ENCODE results near the gene TRIM33. TPM values are rescaled to one million over a fixed set of nuclear protein-coding genes. Genes with fewer than 3 reads are reported as not detected.
A peak's percentile ranks its signal among the peaks of the same experiment; 100 is the strongest.

TRIM33 gene
- total and polyA plus RNA-seq, 2 of the 13 experiments (the other 11 are each of a cell fraction or from before 2014, with no cell fraction given) = 35.5 to 42.2 TPM

DNA sequence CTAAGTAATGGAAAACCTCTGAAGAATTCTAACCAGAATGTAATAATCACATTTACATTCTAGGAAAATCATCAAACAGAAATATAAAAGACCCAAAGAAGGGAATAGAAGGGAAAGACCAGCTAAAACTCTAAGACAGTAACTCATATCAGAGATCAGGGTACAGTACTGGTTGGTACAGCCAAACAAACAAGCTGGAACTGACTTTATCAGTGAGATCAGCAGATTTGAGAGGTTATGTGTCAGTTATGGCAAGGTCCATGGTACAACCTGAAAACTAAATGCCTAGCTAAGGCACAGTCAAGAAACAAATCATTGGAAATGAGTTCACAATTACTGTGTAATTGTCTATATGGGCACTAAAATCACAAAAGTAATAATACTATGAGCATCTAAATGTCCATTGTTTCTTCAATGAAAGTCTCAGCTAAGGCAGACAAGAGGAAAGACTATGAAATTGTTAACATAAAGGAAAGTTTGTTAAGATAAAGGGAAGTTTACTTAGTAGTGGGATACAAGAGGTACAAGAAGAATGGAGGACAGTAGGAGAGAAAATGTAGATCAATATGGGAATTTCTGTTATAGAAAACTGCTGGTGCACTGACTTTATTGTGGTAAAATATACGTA is 75.8 kb downstream of the TRIM33 start (continued):
- no peak for TF ChIP-seq ZNF138 (CRISPR knock-in tag; IDR thresholded peaks at IDR 0.05; ENCODE audit: low read depth)
- peak; percentile 44; the same call in 1 of the 2 replicates for TF ChIP-seq MED1 (CRISPR knock-in tag; IDR thresholded peaks at IDR 0.05)
- TF ChIP-seq GATA4 (IDR thresholded peaks at IDR 0.05; ENCODE audit: borderline replicate concordance, low read depth) = 0 out of 2 replicates have a peak, but pooled peaks have one; percentile 46
- no peak for TF ChIP-seq SNRNP70 (IDR thresholded peaks at IDR 0.05; ENCODE audit: low read depth, low read length)
- no peak for TF ChIP-seq ZNF549 (CRISPR knock-in tag; IDR thresholded peaks at IDR 0.05)
- no peak for TF ChIP-seq ZNF713 (CRISPR knock-in tag; IDR thresholded peaks at IDR 0.05)
- peak; percentile 62; the same call in 1 of the 2 replicates for TF ChIP-seq ZNF709 (CRISPR knock-in tag; IDR thresholded peaks at IDR 0.05)
- no peak for TF ChIP-seq SNAI1 (CRISPR knock-in tag; IDR thresholded peaks at IDR 0.05; ENCODE audit: borderline replicate concordance)
- TF ChIP-seq HDAC1 (CRISPR knock-in tag; IDR thresholded peaks at IDR 0.05) = no peak
- TF ChIP-seq ZNF768 (CRISPR knock-in tag; IDR thresholded peaks at IDR 0.05) = no peak
- TF ChIP-seq, protein P1, sequence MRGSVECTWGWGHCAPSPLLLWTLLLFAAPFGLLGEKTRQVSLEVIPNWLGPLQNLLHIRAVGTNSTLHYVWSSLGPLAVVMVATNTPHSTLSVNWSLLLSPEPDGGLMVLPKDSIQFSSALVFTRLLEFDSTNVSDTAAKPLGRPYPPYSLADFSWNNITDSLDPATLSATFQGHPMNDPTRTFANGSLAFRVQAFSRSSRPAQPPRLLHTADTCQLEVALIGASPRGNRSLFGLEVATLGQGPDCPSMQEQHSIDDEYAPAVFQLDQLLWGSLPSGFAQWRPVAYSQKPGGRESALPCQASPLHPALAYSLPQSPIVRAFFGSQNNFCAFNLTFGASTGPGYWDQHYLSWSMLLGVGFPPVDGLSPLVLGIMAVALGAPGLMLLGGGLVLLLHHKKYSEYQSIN (CRISPR knock-in tag; IDR thresholded peaks at IDR 0.05; ENCODE audit: borderline replicate concordance) = no peak
- peak; percentile 35; the same call in 1 of the 2 replicates for TF ChIP-seq RXRB (CRISPR knock-in tag; IDR thresholded peaks at IDR 0.05; ENCODE audit: borderline replicate concordance)
- TF ChIP-seq RNF2 (conservative IDR thresholded peaks at IDR 0.05; ENCODE audit: low read depth) = no peak
- TF ChIP-seq DMAP1 (CRISPR knock-in tag; IDR thresholded peaks at IDR 0.05) = no peak
- TF ChIP-seq ZNF530 (CRISPR knock-in tag; IDR thresholded peaks at IDR 0.05; ENCODE audit: low read depth) = no peak
- TF ChIP-seq SYNCRIP (IDR thresholded peaks at IDR 0.05; ENCODE audit: insufficient read depth, low read depth, low read length) = no peak
- no peak for TF ChIP-seq SETDB1 (CRISPR knock-in tag; IDR thresholded peaks at IDR 0.05; ENCODE audit: borderline replicate concordance)
- no peak for TF ChIP-seq ZNF746 (CRISPR knock-in tag; IDR thresholded peaks at IDR 0.05)
- TF ChIP-seq MIER2 (CRISPR knock-in tag; IDR thresholded peaks at IDR 0.05) = no peak
- no peak for TF ChIP-seq ZNF546 (CRISPR knock-in tag; conservative IDR thresholded peaks at IDR 0.05)
- TF ChIP-seq NAIF1 (CRISPR knock-in tag; IDR thresholded peaks at IDR 0.05; ENCODE audit: borderline replicate concordance) = no peak
- no peak for TF ChIP-seq MEIS1 (CRISPR knock-in tag; IDR thresholded peaks at IDR 0.05; ENCODE audit: borderline replicate concordance)
- TF ChIP-seq HNRNPUL1 (IDR thresholded peaks at IDR 0.05; ENCODE audit: low read depth, low read length) = no peak
- TF ChIP-seq MIXL1 (CRISPR knock-in tag; IDR thresholded peaks at IDR 0.05) = peak; percentile 34; the same call in 1 of the 2 replicates
- TF ChIP-seq ZBTB7A (CRISPR knock-in tag; IDR thresholded peaks at IDR 0.05) = no peak
- no peak for TF ChIP-seq ZNF335 (CRISPR knock-in tag; IDR thresholded peaks at IDR 0.05)
- no peak for TF ChIP-seq KLF11 (CRISPR knock-in tag; IDR thresholded peaks at IDR 0.05)
- TF ChIP-seq, protein P2, sequence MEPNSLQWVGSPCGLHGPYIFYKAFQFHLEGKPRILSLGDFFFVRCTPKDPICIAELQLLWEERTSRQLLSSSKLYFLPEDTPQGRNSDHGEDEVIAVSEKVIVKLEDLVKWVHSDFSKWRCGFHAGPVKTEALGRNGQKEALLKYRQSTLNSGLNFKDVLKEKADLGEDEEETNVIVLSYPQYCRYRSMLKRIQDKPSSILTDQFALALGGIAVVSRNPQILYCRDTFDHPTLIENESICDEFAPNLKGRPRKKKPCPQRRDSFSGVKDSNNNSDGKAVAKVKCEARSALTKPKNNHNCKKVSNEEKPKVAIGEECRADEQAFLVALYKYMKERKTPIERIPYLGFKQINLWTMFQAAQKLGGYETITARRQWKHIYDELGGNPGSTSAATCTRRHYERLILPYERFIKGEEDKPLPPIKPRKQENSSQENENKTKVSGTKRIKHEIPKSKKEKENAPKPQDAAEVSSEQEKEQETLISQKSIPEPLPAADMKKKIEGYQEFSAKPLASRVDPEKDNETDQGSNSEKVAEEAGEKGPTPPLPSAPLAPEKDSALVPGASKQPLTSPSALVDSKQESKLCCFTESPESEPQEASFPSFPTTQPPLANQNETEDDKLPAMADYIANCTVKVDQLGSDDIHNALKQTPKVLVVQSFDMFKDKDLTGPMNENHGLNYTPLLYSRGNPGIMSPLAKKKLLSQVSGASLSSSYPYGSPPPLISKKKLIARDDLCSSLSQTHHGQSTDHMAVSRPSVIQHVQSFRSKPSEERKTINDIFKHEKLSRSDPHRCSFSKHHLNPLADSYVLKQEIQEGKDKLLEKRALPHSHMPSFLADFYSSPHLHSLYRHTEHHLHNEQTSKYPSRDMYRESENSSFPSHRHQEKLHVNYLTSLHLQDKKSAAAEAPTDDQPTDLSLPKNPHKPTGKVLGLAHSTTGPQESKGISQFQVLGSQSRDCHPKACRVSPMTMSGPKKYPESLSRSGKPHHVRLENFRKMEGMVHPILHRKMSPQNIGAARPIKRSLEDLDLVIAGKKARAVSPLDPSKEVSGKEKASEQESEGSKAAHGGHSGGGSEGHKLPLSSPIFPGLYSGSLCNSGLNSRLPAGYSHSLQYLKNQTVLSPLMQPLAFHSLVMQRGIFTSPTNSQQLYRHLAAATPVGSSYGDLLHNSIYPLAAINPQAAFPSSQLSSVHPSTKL (CRISPR knock-in tag; IDR thresholded peaks at IDR 0.05) = peak; percentile 65
- TF ChIP-seq ZNF563 (CRISPR knock-in tag; IDR thresholded peaks at IDR 0.05) = no peak
- no peak for TF ChIP-seq ZMYM2 (CRISPR knock-in tag; IDR thresholded peaks at IDR 0.05)
